Measurements from ENCODE around the gene PLEKHM3. TPM values are rescaled to one million over a fixed set of nuclear protein-coding genes. Genes with fewer than 3 reads are reported as not detected.
A peak's percentile ranks its signal among the peaks of the same experiment; 100 is the strongest.

The PLEKHM3 gene
- total and polyA plus RNA-seq, 2 donors (not counting 3 experiments of a cell fraction or from before 2014, with no cell fraction given) = 3.1 to 9.1 TPM

DNA sequence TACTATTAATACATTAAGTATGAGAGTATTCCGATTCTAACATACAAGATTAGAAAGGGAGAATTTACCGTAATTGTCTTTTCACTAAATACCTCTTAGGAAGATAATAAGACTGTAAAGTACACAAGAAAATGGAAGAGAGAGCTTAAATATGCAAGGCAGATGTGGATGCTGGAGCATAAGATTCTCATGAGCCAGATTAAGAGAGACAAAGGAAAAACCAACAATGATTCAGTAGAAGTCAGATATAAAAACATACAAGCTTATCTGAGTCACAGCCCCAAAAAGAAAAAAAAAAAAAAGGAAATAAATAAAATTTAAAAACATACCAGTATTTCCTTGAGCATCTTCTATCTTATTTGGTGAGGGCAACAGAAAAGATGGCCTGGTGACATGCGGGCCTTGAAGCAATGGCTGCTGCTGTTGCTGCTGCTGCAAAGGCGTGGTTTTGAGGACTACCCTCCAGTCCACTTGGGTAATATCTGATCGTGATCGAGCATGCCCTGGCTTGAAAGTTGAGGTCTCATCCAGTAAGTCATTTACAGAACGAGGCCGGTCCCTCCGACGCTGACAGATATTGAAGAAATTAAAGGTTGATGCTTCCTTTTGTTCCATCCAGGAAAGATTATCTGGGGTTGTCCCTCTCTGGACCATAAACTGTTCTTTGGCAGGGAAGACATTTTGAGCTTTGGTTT lies 24.5 kb downstream of the PLEKHM3 start:
- Histone ChIP-seq H3K79me2 (ENCODE audit: control insufficient read depth, insufficient read depth, low read length) (no peaks in the 10 kb centered on the region), H3K9me1 (replicated peaks; ENCODE audit: control insufficient read depth, extremely low read depth, insufficient read depth, low read length) (no peaks in the 10 kb centered on the region), H3K4me3 (replicated peaks in 1 of 3; ENCODE audit: insufficient read depth in 1 of 3, low read depth in 1 of 3, low read length in 3 of 3) (no peak overlapping the region), H3K9me3 (replicated peaks; ENCODE audit: control insufficient read depth, insufficient read depth, low read length) (no peaks in the 10 kb centered on the region), H3K27me3 (ENCODE audit: control insufficient read depth in 2 of 2, insufficient read depth in 2 of 2, low read length in 2 of 2) (no peaks in the 10 kb centered on the region), H3K4me2 (ENCODE audit: insufficient read depth, low read length) (no peak overlapping the region), H3K36me3 (ENCODE audit: control insufficient read depth in 2 of 2, extremely low read depth in 1 of 2, insufficient read depth in 2 of 2, low read length in 2 of 2) (peaks cover 0 to 2% of the 10 kb centered on the region in 2 experiments), H3K9ac (replicated peaks; ENCODE audit: extremely low read depth, insufficient read depth, low read length) (no peak overlapping the region), H4K20me1 (replicated peaks; ENCODE audit: control insufficient read depth, extremely low read depth, insufficient read depth, low read length) (no peaks in the 10 kb centered on the region), H3K4me1 (ENCODE audit: control insufficient read depth, extremely low read depth, insufficient read depth, low read length) (no peaks in the 10 kb centered on the region), H3K27ac (ENCODE audit: insufficient read depth, low read depth, low read length) (no peak overlapping the region), H2AFZ (ENCODE audit: low read depth, low read length) (no peak overlapping the region)
- intact Hi-C loops (cut with micrococcal nuclease) (no loop called here), dilution Hi-C loops (cut with MboI; ENCODE audit: extremely low pct_ligation_motif_present, low sequenced_read_pairs) (no loop called here)
- DNase-seq (ENCODE audit: low read depth, low spot score) (no peak), FAIRE-seq (no peak)
- no TSS peak for BruUV-seq (replicated peaks)
- TF ChIP-seq FOS (IDR thresholded peaks at IDR 0.05; ENCODE audit: borderline replicate concordance, insufficient read depth, low read length) (peak; percentile 22), POLR2A (IDR thresholded peaks at IDR 0.05; ENCODE audit: low read depth, low read length) (no peak)
- POLR2A ChIA-PET = no interaction called here
- CTCF ChIA-PET = interaction anchor here (1.2 kb wide), 1 partner anchor 30 kb away, joined by 3 read pairs; no protein-coding TSS in a partner anchor

DNA sequence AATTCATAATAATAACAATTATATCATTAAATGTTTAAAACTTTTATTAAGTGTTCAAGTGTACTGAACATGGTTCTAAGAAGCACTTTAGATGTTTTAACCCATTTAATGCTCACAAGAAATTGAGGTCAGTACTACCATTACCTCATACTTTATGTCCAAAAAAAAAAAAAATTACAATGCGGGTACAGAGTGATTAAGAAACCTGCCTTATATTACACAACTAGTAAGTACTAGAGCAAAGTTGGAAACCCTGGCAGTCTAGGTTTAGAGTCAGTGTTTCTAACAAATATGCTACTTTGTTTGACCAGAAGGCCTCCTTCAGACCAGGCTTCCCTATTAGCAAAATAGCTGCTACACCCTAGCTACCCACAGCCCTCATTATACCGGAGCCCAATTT lies 28.5 kb downstream of the PLEKHM3 start:
- H4K20me1 ChIP-seq (replicated peaks; ENCODE audit: control insufficient read depth, extremely low read depth, insufficient read depth, low read length) = no peaks in the 10 kb centered on the region
- TF ChIP-seq GATA2 (IDR thresholded peaks at IDR 0.05; ENCODE audit: insufficient read depth, insufficient read length, low read depth, low read length) (no peak), MYC (IDR thresholded peaks at IDR 0.05; ENCODE audit: low read depth, low read length) (no peak), EZH2 (IDR thresholded peaks at IDR 0.05; ENCODE audit: borderline replicate concordance, low read depth, low read length, severe bottlenecking) (no peak), POLR2A (IDR thresholded peaks at IDR 0.05; ENCODE audit: low read depth, low read length) (no peak), FOS (IDR thresholded peaks at IDR 0.05; ENCODE audit: borderline replicate concordance, insufficient read depth, low read length) (no peak), POLR2AphosphoS5 (IDR thresholded peaks at IDR 0.05; ENCODE audit: insufficient read depth, low read depth, low read length) (no peak)
- TF ChIP-seq, protein P1, sequence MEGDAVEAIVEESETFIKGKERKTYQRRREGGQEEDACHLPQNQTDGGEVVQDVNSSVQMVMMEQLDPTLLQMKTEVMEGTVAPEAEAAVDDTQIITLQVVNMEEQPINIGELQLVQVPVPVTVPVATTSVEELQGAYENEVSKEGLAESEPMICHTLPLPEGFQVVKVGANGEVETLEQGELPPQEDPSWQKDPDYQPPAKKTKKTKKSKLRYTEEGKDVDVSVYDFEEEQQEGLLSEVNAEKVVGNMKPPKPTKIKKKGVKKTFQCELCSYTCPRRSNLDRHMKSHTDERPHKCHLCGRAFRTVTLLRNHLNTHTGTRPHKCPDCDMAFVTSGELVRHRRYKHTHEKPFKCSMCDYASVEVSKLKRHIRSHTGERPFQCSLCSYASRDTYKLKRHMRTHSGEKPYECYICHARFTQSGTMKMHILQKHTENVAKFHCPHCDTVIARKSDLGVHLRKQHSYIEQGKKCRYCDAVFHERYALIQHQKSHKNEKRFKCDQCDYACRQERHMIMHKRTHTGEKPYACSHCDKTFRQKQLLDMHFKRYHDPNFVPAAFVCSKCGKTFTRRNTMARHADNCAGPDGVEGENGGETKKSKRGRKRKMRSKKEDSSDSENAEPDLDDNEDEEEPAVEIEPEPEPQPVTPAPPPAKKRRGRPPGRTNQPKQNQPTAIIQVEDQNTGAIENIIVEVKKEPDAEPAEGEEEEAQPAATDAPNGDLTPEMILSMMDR (IDR thresholded peaks at IDR 0.05; ENCODE audit: extremely low read depth in 1 of 2, insufficient read depth in 1 of 2, low read depth in 1 of 2, low read length in 2 of 2) = no peak
- no peak for FAIRE-seq
- H3K9ac ChIP-seq (replicated peaks; ENCODE audit: extremely low read depth, insufficient read depth, low read length) = no peak overlapping the region
- H3K4me2 ChIP-seq (ENCODE audit: insufficient read depth, low read length) = no peak overlapping the region
- H3K9me3 ChIP-seq (replicated peaks; ENCODE audit: control insufficient read depth, insufficient read depth, low read length) = no peaks in the 10 kb centered on the region
- no peak for DNase-seq (ENCODE audit: low read depth, low spot score)
- H3K27ac ChIP-seq (ENCODE audit: insufficient read depth, low read depth, low read length) = no peak overlapping the region
- no peak overlapping the region for H3K4me3 ChIP-seq (replicated peaks in 1 of 3; ENCODE audit: insufficient read depth in 1 of 3, low read depth in 1 of 3, low read length in 3 of 3)
- no peaks in the 10 kb centered on the region for H3K4me1 ChIP-seq (ENCODE audit: control insufficient read depth, extremely low read depth, insufficient read depth, low read length)
- H3K27me3 ChIP-seq (ENCODE audit: control insufficient read depth in 2 of 2, insufficient read depth in 2 of 2, low read length in 2 of 2) = no peaks in the 10 kb centered on the region
- no peaks in the 10 kb centered on the region for H3K9me1 ChIP-seq (replicated peaks; ENCODE audit: control insufficient read depth, extremely low read depth, insufficient read depth, low read length)
- BruUV-seq (replicated peaks) = no TSS peak
- H2AFZ ChIP-seq (ENCODE audit: low read depth, low read length) = no peak overlapping the region
- no peaks in the 10 kb centered on the region for H3K79me2 ChIP-seq (ENCODE audit: control insufficient read depth, insufficient read depth, low read length)
- ChIA-PET POLR2A (no interaction called here), CTCF (interaction anchor here (1.0 to 1.8 kb wide), 5 partner anchors 10 to 249 kb away, joined by 3 to 7 read pairs (median 4); no protein-coding TSS in a partner anchor)
- intact Hi-C loops (cut with micrococcal nuclease) (no loop called here), dilution Hi-C loops (cut with MboI; ENCODE audit: extremely low pct_ligation_motif_present, low sequenced_read_pairs) (no loop called here)
- peaks cover 0 to 2% of the 10 kb centered on the region in 2 experiments for H3K36me3 ChIP-seq (ENCODE audit: control insufficient read depth in 2 of 2, extremely low read depth in 1 of 2, insufficient read depth in 2 of 2, low read length in 2 of 2)
